Activated T-cell treated with anti-CD3 and anti-CD28 coated beads, Interleukin-2, amount 50 U/mL, for 24 hours (primary cell): ENCODE measurements around the gene ADGRE1.
"Not testable (repeated sequence)": the region's sequence is repeated elsewhere in the genome, so short reads cannot be mapped to it uniquely, and the experiment has no call there.

Source experiments
- DNase-seq: peaks from one replicate; pipeline ENCODE4 v3.0.0-alpha.2; 2020
- H3K27ac Mint-ChIP-seq: 2 replicates; pipeline ENCODE4 v1.8.0; 2020; ENCODE audit warnings: mild to moderate bottlenecking, mixed read lengths
- H3K27me3 Mint-ChIP-seq: 2 replicates; pipeline ENCODE4 v1.8.0; 2020; ENCODE audit warnings: mixed read lengths
- H3K36me3 Mint-ChIP-seq: 2 replicates; pipeline ENCODE4 v1.8.0; 2020; ENCODE audit warnings: low read depth, mixed read lengths
- H3K4me1 Mint-ChIP-seq: 2 replicates; pipeline ENCODE4 v1.8.0; 2020; ENCODE audit warnings: low read depth, mixed read lengths
- H3K4me3 Mint-ChIP-seq: 2 replicates; pipeline ENCODE4 v1.8.0; 2020; ENCODE audit warnings: mild to moderate bottlenecking, moderate library complexity, mixed read lengths
- H3K9me3 Mint-ChIP-seq: 2 replicates; pipeline ENCODE4 v1.8.0; 2020; ENCODE audit warnings: mixed read lengths

ADGRE1 gene

DNA sequence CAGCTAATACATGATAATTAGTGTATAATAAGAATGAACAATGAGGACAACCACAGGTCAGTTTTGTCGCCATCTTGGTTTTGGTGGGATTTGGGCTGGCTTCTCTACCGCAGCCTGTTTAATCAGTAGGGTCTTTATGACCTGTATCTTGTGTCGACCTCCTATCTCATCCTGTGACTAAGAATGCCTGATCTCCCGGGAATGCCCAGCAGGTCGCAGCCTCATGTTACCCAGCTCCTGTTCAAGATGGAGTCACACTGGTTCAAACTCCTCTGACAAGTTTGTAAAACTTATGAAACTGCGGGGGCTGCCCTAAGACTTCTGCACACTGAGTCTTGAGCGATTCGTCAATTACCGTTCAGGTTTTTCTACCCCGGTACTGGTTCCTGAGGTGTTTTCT is 21.5 kb upstream of the ADGRE1 start:
- peaks cover 30% of the 10 kb centered on the region for H3K4me1 Mint-ChIP-seq
- H3K36me3 Mint-ChIP-seq: no peaks in the 10 kb centered on the region
- no peaks in the 10 kb centered on the region for H3K27me3 Mint-ChIP-seq
- no peak overlapping the region for H3K4me3 Mint-ChIP-seq
- H3K27ac Mint-ChIP-seq: no peak overlapping the region
- DNase-seq: no peak
- H3K9me3 Mint-ChIP-seq: no peaks in the 10 kb centered on the region

DNA sequence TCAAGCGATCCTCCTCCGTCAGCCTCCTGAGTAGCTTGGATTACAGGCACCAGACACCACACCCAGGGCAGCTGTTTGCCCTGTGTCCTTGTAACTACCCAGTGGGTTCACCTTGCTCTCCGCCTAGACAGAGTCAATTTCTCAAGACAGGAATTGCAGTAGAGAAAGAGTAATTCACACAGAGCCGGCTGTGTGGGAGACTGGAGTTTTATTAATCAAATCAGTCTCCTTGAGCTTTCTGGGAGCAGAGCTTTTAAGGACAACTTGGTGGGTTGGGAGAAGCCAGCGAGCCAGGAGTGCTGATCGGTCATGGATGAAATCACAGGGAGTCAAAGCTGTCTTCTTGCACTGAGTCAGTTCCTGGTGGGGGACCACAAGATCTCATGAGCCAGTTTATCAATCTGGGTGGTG is 20.6 kb upstream of the ADGRE1 start:
- Mint-ChIP-seq H3K4me3 (no peak overlapping the region), H3K27ac (peak overlapping the region; percentile 23), H3K36me3 (no peaks in the 10 kb centered on the region), H3K27me3 (no peaks in the 10 kb centered on the region), H3K4me1 (peaks cover 27% of the 10 kb centered on the region), H3K9me3 (no peaks in the 10 kb centered on the region)
- DNase-seq: no peak

DNA sequence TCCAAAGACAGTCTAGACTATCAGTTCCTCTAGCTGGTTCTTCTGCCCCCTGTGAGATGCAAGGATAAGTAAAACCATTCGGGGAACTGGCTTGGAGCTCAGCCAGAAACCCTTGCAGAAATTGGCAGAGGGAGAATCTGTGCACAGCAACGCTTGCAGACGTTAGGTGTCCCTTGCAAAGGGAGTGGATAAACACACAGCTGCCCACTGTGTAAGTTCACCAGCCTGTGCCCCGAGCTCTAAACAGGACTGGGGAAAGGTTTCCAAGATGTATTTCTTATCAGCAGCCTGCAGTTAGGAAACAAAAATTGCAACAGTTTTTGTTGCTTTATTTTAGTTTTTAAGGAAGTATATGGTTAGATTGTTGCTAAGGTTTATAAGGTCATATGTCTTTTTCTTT is 19.0 kb upstream of the ADGRE1 start:
- Mint-ChIP-seq H3K4me3 (no peak overlapping the region), H3K9me3 (no peaks in the 10 kb centered on the region), H3K4me1 (peaks cover 16% of the 10 kb centered on the region), H3K36me3 (no peaks in the 10 kb centered on the region), H3K27ac (no peak overlapping the region), H3K27me3 (no peaks in the 10 kb centered on the region)
- DNase-seq: no peak

DNA sequence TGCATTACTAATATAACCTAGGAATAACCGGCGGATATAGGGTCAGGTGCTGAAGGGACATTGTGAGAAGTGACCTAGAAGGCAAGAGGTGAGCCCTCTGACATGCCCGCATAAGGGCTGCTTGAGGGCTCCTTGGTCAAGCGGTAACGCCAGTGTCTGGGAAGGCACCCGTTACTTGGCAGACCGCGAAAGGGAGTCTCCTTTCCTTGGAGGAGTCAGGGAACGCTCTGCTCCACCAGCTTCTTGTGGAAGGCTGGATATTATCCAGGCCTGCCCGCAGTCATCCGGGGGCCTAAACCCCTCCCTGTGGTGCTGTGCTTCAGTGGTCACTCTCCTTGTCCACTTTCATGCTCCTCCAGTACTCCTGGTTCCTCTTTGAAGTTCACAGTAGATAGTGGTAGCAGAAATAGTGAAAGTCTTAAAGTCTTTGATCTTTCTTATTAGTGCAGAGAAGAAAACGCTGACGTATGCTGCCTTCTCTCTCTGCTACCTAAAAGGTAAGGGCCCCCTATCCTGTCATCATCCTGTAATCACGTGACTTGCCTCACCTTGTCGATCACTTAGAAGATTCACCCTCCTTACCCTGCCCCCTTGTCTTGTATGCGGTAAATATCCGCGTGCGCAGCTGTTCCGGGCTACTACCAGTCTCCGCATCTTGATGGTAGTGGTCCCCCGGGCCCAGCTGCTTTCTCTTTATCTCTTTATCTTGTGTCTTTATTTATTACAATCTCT is 18.1 kb upstream of the ADGRE1 start:
- not testable (repeated sequence) for H3K27ac Mint-ChIP-seq, H3K4me3 Mint-ChIP-seq, H3K9me3 Mint-ChIP-seq, H3K27me3 Mint-ChIP-seq, DNase-seq, H3K36me3 Mint-ChIP-seq
- H3K4me1 Mint-ChIP-seq: peaks cover 12% of the 10 kb centered on the region

DNA sequence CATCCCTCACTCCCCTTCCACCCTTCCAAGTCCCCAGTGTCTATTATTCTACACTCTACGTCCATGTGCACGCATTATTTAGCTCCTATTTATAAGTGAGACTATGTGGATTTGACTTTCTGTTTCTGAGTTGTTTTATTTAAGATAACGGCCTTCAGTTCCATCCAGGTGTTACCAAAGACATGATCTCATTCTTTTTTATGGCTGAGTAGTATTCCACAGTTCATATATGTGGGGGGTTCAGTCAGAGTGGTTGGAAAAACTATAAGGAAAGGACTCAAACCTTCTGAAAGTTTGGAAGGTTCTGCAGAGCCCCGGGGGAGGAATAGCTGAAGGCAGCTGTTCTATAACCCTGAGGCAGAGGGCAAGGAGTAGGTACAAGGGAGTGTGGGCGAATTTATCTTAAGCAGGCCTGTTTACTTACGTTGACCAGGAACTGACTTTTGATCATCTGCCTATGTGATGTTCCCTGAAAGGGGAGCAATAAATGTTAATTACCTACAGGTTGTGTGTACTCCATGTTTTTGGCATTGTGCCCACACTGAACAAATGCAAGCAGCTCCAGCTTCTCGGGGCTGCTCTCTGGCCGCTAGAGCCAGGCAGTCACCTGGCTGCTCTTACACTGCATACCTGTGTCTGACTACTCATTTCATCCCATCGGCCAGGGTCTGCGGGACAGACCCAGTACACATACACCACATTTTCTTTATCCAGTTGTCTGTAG is 13.5 kb upstream of the ADGRE1 start:
- peaks cover 3% of the 10 kb centered on the region for H3K4me1 Mint-ChIP-seq
- no peak overlapping the region for H3K4me3 Mint-ChIP-seq
- H3K9me3 Mint-ChIP-seq: no peaks in the 10 kb centered on the region
- H3K36me3 Mint-ChIP-seq: no peaks in the 10 kb centered on the region
- no peaks in the 10 kb centered on the region for H3K27me3 Mint-ChIP-seq
- DNase-seq: no peak
- H3K27ac Mint-ChIP-seq: no peak overlapping the region

DNA sequence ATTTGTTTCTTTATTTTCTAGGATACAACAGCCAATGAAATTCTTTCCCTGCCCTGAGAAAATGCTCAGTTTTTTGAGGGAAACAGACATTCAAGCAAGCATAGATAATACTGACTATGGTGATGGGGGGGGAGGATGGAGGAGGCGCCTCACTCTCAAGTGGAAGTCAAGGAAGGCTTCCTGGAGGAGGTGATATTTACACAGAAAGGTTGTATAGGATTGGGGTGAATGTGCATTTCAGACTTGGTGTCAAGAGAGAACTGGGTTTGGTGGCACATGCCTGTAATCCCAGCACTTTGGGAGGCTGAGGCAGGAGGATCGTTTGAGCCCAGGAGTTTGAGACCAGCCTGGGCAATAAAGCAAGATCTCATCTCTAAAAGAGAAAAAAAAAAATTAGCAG is 12.2 kb upstream of the ADGRE1 start:
- Mint-ChIP-seq H3K9me3 (no peaks in the 10 kb centered on the region), H3K4me3 (no peak overlapping the region), H3K27ac (no peak overlapping the region), H3K36me3 (no peaks in the 10 kb centered on the region), H3K4me1 (peaks cover 3% of the 10 kb centered on the region), H3K27me3 (no peaks in the 10 kb centered on the region)
- no peak for DNase-seq

DNA sequence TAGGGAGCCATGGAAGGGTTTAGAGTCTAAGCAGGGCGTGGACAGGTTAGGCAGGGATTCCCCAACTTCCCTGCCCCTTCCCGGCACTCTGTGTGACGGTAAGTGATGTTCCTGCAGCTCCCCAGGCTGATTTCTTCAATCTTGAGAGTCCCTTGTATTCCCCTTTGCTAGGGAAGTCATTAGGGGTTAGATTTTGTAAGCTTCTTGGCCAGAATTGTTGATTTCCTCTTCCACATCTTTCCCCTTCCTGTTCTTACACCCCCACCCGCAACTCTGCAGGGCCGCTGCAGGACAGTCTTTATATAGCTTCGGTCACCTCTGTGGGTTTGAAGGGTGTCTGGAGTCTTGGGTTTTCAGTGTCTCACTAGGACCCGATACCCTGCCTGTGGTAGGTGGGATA is 10.6 kb upstream of the ADGRE1 start:
- H3K4me3 Mint-ChIP-seq: no peak overlapping the region
- no peaks in the 10 kb centered on the region for H3K27me3 Mint-ChIP-seq
- H3K36me3 Mint-ChIP-seq: no peaks in the 10 kb centered on the region
- H3K27ac Mint-ChIP-seq: no peak overlapping the region
- peaks cover 3% of the 10 kb centered on the region for H3K4me1 Mint-ChIP-seq
- DNase-seq: no peak
- H3K9me3 Mint-ChIP-seq: no peaks in the 10 kb centered on the region

DNA sequence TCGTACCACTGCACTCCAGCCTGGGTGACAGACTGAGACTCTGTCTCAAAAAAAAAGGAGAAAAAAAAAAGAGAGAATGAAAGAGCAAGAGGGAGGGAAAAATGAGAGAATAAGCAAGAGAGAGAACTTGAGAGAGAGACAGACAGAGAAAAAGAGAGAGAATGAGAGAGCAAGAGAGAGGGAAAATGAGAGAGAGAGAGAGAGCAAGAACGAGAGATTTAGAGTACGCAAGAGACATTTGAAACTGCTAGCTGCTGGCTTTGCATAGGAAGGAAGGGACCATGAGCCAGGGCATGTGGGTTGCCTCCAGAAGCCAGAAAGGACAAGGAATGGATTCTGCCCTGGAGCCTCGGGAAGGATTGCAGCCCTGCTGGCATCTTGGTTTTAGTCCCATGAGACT is 9.6 kb upstream of the ADGRE1 start:
- Mint-ChIP-seq H3K4me1 (peaks cover 3% of the 10 kb centered on the region), H3K4me3 (no peak overlapping the region), H3K27ac (no peak overlapping the region), H3K36me3 (no peaks in the 10 kb centered on the region), H3K27me3 (no peaks in the 10 kb centered on the region), H3K9me3 (no peaks in the 10 kb centered on the region)
- no peak for DNase-seq

DNA sequence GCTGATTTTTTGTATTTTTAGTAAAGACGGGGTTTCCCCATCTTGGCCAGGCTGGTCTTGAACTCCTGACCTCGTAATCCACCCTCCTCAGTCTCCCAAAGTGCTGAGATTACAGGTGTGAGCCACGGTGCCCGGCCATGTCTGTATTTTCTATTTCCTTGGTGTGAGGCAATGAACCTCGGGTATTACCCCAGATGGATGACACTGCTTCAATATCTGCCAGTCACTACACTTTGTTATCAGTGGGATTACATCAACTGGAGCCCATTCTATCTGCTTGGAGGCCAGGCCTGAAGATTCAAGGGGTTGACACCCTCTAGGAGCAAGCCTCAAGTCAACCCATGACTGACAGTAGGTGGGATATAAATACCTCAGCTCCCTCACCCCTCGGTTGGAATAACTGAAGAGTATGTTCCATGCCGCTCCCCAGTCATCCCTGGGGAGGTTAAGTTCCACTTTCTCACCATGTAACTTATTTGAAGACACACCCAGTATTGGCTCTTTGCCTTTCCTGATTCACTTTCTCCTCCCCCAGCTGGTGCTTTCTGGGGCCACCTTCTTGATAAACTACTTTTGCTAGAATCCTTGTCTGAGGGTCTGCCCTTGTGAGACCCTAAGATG is 992 bp upstream of the ADGRE1 start:
- Mint-ChIP-seq H3K27me3 (no peaks in the 10 kb centered on the region), H3K36me3 (peaks cover 5% of the 10 kb centered on the region), H3K4me3 (no peak overlapping the region), H3K27ac (peak overlapping the region; percentile 38), H3K4me1 (peaks cover 44% of the 10 kb centered on the region), H3K9me3 (peaks cover 13% of the 10 kb centered on the region)
- DNase-seq: no peak

DNA sequence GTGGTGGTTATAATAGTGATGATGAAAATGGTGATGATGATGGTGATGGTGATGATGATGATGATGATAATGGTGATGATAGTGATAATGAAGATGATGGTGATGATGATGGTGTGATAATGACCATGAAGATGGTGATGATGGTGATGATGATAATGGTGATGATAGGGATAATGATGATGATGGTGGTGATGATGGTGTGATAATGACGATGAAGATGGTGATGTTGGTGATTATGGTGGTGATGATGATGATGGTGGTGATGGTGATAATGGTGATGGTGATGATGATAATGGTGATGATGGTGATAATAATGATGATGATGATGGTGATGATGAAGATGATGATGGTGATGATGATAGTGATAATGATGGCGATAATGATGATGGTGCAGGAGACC is 1.6 kb downstream of the ADGRE1 start:
- Mint-ChIP-seq H3K4me3 (no peak overlapping the region), H3K36me3 (peaks cover 21% of the 10 kb centered on the region), H3K4me1 (peaks cover 67% of the 10 kb centered on the region), H3K27me3 (no peaks in the 10 kb centered on the region), H3K27ac (no peak overlapping the region), H3K9me3 (peaks cover 26% of the 10 kb centered on the region)
- DNase-seq: no peak

DNA sequence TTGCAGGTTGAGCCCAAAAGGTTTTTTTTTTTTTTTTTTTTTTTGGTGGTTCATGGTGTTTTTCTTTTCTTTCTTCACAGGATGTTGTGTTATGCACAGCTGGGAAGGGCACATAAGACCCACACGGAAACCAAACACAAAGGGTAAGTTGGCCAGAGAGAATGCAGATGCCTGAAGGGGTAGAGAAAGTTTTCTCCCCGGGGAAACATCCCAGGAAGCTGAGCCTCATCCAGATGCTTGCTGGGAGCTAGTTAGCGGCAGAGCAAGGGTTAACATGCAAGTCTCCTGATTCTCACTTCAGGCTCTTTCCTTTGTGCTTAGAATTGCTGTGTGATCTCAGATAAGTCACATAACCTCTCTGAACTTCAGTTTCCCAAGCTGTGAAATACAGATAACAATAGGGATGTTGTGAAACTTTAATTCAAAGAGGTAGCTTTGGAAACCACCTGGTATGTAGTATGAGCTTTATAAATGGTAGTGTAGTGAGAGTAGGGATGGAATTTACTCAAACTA is 3.1 kb downstream of the ADGRE1 start:
- Mint-ChIP-seq H3K36me3 (peaks cover 30% of the 10 kb centered on the region), H3K27me3 (no peaks in the 10 kb centered on the region), H3K9me3 (peaks cover 40% of the 10 kb centered on the region), H3K27ac (peak overlapping the region; percentile 87), H3K4me3 (no peak overlapping the region), H3K4me1 (peaks cover 67% of the 10 kb centered on the region)
- peak; percentile 40 for DNase-seq

DNA sequence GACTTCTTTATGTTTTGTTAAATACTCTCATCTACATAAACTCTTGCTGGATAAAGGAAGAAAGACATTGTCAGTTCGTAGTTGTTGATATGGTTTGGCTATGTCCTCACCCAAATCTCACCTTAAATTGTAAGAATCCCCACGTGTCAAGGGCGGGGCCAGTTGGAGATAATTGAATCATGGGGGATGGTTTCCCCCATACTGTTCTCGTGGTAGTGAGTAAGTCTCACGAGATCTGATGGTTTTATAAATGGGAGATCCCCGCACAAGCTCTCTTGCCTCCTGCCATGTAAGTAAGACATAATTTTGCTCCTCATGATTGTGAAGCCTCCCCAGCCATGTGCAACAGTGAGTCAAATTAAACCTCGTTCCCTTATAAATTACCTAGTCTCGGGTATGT is 3.6 kb downstream of the ADGRE1 start:
- peak overlapping the region; percentile 19 for H3K4me3 Mint-ChIP-seq
- peak; percentile 59 for DNase-seq
- peaks cover 67% of the 10 kb centered on the region for H3K4me1 Mint-ChIP-seq
- H3K9me3 Mint-ChIP-seq: peaks cover 44% of the 10 kb centered on the region
- H3K27me3 Mint-ChIP-seq: no peaks in the 10 kb centered on the region
- peaks cover 32% of the 10 kb centered on the region for H3K36me3 Mint-ChIP-seq
- H3K27ac Mint-ChIP-seq: peak overlapping the region; percentile 87

DNA sequence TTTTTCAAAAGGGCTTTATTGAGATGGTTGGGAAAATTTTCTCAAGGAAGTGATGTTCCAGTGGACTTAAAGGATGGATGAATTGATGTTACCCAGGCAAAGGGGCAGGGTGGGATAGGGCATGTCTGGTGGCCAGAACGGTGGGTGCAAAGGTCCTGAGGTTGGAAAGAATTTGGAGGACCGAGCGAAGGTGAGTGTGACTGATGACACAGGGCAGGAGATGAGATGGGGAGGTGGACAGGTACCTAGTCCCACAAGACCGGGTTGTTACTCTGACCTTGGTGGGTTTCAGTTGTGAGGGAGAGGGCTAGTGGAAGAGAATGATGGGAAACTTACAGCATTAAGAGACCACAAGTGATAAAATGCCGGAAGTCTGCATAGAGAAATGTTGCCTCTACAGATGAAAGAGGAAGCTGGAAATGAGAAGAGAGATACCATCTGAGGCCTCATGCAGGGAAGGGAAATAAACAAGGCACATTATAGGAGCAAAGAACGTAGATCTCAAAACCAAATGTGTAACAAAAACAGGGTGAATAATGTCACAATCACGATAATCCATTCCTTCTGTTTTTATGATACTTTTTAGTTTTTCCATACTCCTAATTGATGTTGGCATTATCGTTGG is 4.5 kb downstream of the ADGRE1 start:
- no peak for DNase-seq
- Mint-ChIP-seq H3K4me3 (peak overlapping the region; percentile 30), H3K36me3 (peaks cover 33% of the 10 kb centered on the region), H3K27ac (peak overlapping the region; percentile 87), H3K27me3 (no peaks in the 10 kb centered on the region), H3K9me3 (peaks cover 48% of the 10 kb centered on the region), H3K4me1 (peaks cover 63% of the 10 kb centered on the region)

DNA sequence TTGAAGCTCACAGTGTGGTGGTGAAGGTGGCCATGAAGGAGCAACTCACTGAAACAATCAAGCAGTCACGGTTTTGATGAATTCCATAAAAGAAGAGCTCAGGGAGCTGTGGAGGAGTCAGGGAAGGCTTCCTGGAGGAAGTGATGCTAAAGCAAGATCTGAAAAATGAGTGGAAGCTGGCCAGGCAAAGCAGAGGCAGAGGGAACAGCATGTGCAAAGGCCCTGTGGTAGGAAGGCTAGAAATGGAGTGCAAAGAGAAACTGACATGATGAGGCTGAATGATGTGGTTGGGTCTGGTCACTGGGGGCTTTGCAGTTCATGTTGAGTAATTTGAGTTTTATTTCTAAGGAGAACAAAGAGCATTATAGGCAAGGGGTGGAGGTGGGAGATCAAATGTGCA is 6.9 kb downstream of the ADGRE1 start:
- Mint-ChIP-seq H3K4me1 (peaks cover 43% of the 10 kb centered on the region), H3K36me3 (peaks cover 52% of the 10 kb centered on the region), H3K27ac (no peak overlapping the region), H3K4me3 (no peak overlapping the region), H3K9me3 (peaks cover 40% of the 10 kb centered on the region), H3K27me3 (no peaks in the 10 kb centered on the region)
- no peak for DNase-seq
